Measurements from ENCODE around the gene PFKFB3.
"Not testable (repeated sequence)": the region's sequence is repeated elsewhere in the genome, so short reads cannot be mapped to it uniquely, and the experiment has no call there.

PFKFB3 gene

GRCh38 chr10:6203331-6204062, 765 bp downstream of the PFKFB3 start:
- peak; percentile 66 for DNase-seq

GRCh38 chr10:6204063-6204340, 1.3 kb downstream of the PFKFB3 start:
- peak; percentile 39 for DNase-seq

GRCh38 chr10:6204341-6205191, 1.8 kb downstream of the PFKFB3 start:
- DNase-seq = no peak

- DNase-seq = not testable (repeated sequence)
Measured at GRCh38 chr10:6206486-6206885, 3.8 kb downstream of the PFKFB3 start.

DNA sequence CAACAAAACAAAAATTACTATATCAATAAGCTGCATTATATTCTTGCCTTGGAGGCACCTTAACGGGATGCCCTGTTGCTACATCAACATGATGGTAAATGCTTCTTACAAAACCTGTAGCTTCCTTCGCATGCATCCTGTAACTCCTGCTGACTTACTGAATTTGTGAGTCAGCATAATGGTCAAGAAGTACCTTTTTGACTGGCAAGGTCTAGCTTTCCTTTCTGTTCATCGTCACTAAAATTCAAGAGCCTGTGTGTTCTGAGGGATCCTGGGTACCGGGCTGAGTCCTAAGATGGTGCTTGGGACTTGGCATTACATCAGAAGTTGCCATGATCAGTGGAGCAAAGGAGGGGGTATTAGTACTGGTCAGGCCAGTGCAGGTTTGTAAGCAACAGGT, 4.9 kb downstream of the PFKFB3 start:
- no peak for DNase-seq

- no peak for DNase-seq
Measured at GRCh38 chr10:6208799-6209235, 6.1 kb downstream of the PFKFB3 start.

GRCh38 chr10:6211341-6211670, 8.6 kb downstream of the PFKFB3 start:
- DNase-seq = no peak

- no peak for DNase-seq
Measured at GRCh38 chr10:6211671-6212635, 9.2 kb downstream of the PFKFB3 start.

- DNase-seq = no peak
Measured at GRCh38 chr10:6212806-6213205, 10.1 kb downstream of the PFKFB3 start.

DNA sequence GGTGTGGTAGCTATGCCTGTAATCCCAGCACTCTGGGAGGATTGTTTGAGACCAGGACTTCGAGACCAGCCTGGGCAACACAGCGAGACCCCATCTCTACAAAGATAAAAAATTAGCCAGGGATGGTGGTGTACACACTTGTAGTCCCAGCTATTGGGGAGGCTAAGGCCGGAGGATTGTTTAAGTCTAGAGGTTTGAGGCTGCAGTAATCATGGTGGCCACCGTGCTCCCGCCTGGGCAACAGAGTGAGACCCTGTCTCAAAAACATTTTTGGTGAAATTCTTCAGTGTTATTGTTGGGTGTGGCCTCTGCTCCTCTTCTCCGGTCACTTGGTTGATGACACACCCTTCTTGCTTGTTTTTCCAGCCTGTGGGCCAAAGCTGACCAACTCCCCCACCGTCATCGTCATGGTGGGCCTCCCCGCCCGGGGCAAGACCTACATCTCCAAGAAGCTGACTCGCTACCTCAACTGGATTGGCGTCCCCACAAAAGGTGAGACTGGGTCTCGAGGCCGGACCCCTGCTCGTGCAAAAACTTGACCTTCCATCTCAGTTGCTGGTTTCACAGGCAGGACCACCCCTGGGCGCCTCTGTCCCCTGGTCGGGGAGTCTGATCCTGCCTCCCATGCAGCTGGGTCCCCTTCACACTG, 10.6 kb downstream of the PFKFB3 start:
- DNase-seq = no peak

DNA sequence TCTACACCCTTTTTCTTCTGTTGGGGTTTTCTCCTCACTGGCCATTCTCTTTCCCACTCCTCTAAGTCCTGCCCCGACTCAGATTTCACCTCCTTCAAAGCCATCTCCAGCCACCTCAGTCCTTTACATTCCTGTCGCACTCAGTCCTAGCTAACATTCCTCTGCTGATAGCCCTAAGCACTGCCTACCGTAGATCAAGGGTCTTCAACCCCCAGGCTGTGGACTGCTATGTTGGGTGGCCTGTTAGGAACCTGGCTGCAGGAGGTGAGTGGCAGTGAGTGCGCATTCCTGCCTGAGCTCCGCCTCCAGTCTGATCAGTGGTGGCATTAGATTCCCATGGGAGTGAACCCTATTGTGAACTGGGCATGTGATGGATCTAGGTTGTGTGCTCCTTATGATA, 11.2 kb downstream of the PFKFB3 start:
- DNase-seq = no peak

GRCh38 chr10:6214612-6215011, 11.9 kb downstream of the PFKFB3 start:
- DNase-seq = no peak

DNA sequence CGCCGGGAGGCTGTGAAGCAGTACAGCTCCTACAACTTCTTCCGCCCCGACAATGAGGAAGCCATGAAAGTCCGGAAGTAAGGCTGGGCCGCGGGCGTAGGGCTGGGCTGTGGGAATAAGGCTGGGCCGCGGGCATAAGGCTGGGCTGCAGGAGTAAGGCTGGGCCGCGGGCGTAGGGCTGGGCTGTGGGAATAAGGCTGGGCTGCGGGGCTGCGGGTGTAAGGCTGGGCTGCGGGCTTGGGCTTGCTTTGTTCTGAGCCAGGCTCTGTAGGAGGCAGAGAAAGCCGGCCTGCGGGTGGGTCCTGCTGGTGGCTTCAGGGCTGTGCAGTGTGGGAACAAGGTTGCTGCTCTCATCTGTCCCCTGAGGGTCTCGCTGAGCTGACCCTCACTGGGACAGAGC, 12.5 kb downstream of the PFKFB3 start:
- DNase-seq = no peak

GRCh38 chr10:6215683-6216484, 13.2 kb downstream of the PFKFB3 start:
- DNase-seq = no peak

- no peak for DNase-seq
Measured at GRCh38 chr10:6216916-6217315, 14.2 kb downstream of the PFKFB3 start.

DNA sequence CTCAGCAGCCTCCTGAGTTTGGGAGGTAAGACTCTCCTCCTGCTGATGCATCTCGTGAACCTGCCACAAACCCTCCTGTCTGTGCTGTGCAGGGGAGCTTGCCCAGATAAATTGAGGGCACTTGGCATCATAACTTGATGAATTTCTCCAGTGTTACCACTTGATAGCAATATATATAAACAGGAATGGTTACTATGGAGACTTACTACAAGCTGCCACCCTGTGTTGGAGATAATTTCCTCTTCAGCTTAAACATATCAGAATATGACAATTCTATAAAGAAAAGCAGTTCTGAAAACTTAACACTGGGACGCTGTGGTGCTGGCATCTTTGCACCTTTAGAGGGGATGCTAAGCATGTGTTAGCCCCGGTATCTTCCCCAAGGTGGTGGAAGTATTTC, 14.9 kb downstream of the PFKFB3 start:
- DNase-seq = no peak

DNA sequence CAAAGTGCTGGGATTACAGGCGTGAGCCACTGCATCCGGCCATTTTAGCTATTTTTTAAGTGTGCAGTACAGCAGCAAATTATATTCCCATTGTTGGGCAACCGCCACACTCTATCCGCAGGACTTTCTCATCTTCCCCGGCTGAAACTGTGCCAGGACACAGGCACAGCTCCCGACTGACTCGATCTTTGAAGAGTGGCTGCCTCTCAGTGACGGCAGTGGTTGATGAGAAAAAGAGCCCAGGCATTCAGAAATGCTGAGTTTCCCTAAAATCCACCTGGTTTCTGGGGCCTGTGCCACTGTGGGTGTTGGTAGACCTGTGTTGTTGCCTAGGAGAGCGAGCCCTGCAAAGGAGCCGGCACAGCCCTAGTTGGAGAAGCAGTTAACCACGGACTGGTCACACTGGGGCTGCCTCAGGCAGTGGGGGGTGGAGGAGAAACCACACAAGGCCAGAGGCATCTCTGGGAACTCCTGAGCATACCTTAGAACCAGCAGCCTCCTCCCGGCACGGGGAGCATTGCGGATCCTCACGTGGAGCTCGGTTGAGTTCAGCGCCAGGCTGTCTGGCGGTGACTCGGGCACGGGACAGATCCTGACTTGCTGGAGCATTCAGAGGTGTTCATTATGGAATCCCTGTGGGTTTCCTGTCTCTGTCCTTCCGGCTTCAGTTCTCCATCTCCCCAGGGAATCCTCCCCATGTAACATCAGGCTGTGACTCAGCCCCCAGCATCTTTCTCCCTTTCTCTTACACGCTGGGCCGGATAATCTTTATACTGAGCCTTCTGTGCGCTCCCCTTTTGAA, 16.2 kb downstream of the PFKFB3 start:
- DNase-seq = no peak

DNA sequence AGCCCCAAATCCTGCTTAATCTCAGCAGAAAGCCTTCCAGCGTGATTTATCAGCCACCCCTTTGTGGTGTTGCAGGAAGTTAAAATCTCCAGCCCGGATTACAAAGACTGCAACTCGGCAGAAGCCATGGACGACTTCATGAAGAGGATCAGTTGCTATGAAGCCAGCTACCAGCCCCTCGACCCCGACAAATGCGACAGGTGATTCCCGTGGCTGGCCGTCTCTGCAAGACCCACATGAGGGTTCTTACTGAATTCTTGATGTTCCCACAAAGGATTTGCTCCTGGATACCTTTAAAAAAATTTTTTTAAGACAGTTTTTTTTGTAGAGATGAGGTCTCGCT, 16.7 kb downstream of the PFKFB3 start:
- no peak for DNase-seq

GRCh38 chr10:6220418-6221191, 17.9 kb downstream of the PFKFB3 start:
- DNase-seq = no peak

DNA sequence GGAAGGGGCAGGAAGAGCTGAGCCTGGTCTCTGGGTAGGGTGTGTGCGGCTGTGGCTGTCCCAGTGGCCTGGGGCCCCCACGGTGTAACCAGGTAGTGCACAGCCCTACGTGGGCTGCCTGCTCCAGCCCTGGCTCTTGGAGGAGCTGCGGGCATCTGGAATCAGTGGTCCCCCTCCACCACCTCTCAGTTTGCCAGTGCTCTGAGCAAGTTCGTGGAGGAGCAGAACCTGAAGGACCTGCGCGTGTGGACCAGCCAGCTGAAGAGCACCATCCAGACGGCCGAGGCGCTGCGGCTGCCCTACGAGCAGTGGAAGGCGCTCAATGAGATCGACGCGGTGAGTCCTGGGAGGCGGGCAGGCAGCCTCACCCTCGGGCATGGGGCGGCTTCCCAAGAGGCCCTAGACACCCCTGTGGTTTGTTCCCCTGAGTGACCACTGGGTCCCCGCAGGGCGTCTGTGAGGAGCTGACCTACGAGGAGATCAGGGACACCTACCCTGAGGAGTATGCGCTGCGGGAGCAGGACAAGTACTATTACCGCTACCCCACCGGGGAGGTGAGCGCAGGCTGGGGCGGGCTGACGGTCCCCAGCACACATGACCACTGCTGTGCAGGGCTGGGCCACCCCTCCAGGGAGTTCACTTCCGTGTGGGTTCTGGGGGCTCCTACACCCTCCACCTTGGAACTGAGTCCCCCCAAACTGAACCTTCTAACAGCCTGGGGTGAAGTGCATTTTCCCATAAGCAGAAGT, 18.6 kb downstream of the PFKFB3 start:
- no peak for DNase-seq

Measured in inflammatory macrophage treated with lipopolysaccharide for 4 hours (primary cell).